HL-60 (cell line): ENCODE results near the gene TDRD10.

Experiments used
- GABPA ChIP-seq: IDR thresholded peaks from 2 replicates; pipeline ENCODE4 v1.6.1; 2012; ENCODE audit warnings: low read depth
- POLR2AphosphoS5 ChIP-seq: IDR thresholded peaks from 2 replicates; pipeline ENCODE4 v1.6.1; 2012; ENCODE audit warnings: low read depth
- TF ChIP-seq, protein P1 (sequence below): IDR thresholded peaks from one replicate; pipeline ENCODE4 v1.5.1; 2011; ENCODE audit warnings: low read length, control low read depth, inconsistent platforms; ENCODE audit not compliant: insufficient read depth
- TF ChIP-seq, protein P2 (sequence below): IDR thresholded peaks from 2 replicates; pipeline ENCODE4 v1.6.1; 2012; ENCODE audit warnings: low read depth; ENCODE audit not compliant: insufficient replicate concordance

DNA sequence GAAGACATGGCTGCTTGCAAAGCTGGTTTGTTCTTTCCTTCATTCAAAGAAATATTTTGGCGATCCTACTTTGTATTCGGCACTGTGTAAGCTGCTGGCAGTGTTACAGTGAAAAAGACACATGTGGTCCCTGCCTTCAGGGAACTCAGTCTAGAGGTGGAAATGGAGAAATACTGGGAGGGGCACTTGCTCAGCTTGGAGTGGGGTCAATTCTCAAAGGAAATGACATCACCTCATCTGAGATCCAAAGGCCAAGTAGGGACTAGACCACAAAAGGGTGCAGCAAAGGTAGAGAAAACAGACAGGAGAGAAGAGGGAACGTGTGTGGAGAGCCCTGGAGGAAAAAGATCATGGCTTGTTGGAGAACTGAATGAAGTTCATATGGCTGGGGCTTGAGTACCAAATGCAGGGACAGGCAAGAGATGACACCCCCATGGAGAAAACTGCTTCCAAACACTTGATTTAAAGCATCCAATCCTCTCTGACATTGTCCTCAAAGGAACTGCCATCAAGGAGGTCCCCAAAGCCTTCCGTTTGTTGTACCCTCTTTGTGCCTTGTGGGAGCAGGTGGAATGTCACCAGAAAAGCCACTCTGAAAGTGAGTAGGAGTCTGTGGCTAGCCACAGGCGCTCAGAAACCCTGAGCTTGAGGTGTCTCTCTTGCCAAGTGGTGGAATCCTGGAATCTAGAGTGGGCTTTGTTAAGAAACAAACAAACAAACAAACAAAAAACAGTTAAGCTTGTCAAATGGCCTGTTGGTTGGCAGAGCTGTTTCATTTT, 48.3 kb upstream of the TDRD10 start:
- TF ChIP-seq, protein P1, sequence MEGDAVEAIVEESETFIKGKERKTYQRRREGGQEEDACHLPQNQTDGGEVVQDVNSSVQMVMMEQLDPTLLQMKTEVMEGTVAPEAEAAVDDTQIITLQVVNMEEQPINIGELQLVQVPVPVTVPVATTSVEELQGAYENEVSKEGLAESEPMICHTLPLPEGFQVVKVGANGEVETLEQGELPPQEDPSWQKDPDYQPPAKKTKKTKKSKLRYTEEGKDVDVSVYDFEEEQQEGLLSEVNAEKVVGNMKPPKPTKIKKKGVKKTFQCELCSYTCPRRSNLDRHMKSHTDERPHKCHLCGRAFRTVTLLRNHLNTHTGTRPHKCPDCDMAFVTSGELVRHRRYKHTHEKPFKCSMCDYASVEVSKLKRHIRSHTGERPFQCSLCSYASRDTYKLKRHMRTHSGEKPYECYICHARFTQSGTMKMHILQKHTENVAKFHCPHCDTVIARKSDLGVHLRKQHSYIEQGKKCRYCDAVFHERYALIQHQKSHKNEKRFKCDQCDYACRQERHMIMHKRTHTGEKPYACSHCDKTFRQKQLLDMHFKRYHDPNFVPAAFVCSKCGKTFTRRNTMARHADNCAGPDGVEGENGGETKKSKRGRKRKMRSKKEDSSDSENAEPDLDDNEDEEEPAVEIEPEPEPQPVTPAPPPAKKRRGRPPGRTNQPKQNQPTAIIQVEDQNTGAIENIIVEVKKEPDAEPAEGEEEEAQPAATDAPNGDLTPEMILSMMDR = no peak
- TF ChIP-seq POLR2AphosphoS5 = no peak
- TF ChIP-seq, protein P2, sequence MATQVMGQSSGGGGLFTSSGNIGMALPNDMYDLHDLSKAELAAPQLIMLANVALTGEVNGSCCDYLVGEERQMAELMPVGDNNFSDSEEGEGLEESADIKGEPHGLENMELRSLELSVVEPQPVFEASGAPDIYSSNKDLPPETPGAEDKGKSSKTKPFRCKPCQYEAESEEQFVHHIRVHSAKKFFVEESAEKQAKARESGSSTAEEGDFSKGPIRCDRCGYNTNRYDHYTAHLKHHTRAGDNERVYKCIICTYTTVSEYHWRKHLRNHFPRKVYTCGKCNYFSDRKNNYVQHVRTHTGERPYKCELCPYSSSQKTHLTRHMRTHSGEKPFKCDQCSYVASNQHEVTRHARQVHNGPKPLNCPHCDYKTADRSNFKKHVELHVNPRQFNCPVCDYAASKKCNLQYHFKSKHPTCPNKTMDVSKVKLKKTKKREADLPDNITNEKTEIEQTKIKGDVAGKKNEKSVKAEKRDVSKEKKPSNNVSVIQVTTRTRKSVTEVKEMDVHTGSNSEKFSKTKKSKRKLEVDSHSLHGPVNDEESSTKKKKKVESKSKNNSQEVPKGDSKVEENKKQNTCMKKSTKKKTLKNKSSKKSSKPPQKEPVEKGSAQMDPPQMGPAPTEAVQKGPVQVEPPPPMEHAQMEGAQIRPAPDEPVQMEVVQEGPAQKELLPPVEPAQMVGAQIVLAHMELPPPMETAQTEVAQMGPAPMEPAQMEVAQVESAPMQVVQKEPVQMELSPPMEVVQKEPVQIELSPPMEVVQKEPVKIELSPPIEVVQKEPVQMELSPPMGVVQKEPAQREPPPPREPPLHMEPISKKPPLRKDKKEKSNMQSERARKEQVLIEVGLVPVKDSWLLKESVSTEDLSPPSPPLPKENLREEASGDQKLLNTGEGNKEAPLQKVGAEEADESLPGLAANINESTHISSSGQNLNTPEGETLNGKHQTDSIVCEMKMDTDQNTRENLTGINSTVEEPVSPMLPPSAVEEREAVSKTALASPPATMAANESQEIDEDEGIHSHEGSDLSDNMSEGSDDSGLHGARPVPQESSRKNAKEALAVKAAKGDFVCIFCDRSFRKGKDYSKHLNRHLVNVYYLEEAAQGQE = no peak
- TF ChIP-seq GABPA = no peak
